HG02884 (cell line): Measurements from ENCODE around the gene ITPKC.

Source experiments
- ATAC-seq: cut with Tn5 transposase; IDR thresholded peaks from one replicate; pipeline ENCODE4 v1.9.1; 2021; ENCODE audit warnings: mild to moderate bottlenecking, moderate library complexity; ENCODE audit not compliant: unreplicated experiment

The ITPKC gene

GRCh38 chr19:40716482-40717324, at the start of gene ITPKC, which contains the start of gene COQ8B:
Gene ITPKC, plus strand, starts transcription at chr19:40717112. Its CDS starts 24 bp downstream, at chr19:40717136.
Gene COQ8B, minus strand, starts transcription at chr19:40716886. Its CDS starts 2,254 bp downstream, at chr19:40714632.
- ATAC-seq, result peak; percentile 70

GRCh38 chr19:40667602-40668001, 49.3 kb upstream of the ITPKC start:
- ATAC-seq, result no peak

- no peak for ATAC-seq
Observed at GRCh38 chr19:40668991-40669614, 47.8 kb upstream of the ITPKC start.

GRCh38 chr19:40671404-40671803, 45.5 kb upstream of the ITPKC start:
- ATAC-seq, result no peak

DNA sequence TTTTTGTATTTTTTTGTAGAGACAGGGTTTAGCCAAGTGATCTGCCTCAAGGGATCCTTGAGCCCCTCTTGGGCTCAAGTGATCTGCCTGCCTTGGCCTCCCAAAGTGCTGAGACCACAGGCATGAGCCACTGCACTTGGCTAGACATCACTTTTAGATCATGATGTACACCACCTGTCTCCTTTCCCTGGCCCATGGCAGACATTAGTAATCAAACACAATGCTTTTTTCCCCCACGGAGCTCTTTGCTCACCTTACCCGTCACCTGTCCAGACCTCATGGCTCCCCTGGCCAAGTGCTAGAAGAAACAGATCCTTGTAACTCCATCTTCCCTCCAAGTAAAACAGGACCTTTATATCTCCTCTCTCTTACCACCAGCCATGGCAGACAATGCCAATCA, 44.9 kb upstream of the ITPKC start:
- no peak for ATAC-seq

DNA sequence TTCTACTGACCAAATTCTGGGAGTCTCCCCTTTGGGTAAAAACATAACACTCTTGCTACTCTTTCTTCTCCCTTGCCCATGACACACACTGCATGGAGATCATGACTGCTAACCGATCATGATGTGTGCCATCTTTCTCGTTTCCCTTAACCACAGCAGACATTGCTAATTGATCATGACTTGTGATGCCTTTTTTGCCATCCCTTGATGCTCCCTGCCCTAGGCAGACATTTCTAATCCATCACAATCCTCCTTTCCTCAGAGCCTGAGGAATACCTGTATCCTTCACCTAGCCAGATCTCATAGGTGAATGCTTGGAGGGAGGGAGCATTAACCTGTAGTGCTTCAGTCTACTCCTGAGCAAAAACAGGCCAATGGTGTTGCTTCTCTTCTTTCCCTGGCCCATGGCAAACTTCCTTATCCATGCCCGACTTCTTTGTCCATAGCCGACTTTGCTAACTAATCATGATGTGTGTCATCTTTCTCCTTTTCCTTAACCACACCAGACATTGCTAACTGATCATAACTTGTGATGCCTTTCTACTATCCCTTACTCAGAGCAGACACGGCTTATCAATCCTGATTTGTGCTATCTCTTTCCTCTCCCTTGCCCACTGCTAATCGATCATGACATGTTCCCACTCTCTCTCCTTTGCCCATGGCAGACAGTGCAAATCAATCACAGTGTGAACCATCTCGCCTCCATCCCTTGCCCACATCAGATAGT, 44.2 kb upstream of the ITPKC start:
- ATAC-seq, result no peak

- no peak for ATAC-seq
Observed at GRCh38 chr19:40673397-40673796, 43.5 kb upstream of the ITPKC start.

GRCh38 chr19:40674291-40674690, 42.6 kb upstream of the ITPKC start:
- ATAC-seq, result no peak

DNA sequence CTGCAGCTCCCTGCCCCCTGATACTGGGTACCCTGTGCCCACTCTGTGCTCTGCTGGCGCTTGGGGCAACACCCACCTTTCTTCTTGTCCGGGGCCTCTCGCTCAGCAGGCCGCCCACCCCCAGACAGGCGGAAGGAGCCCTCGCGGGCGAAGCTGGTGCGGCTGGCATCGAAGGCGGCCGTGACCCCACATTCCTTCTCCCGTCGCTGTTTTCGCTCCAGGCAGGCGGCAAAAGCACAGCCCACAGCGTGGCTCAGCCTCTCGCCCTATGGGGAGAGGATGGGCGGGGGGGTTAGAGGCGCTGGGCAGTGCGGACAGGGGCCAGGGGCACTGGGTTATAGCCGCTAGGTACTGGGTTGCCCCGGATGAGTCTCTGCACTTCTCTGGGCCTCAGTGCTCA, 39.8 kb upstream of the ITPKC start:
- no peak for ATAC-seq

- ATAC-seq, result no peak
Observed at GRCh38 chr19:40681039-40681438, 35.9 kb upstream of the ITPKC start.

DNA sequence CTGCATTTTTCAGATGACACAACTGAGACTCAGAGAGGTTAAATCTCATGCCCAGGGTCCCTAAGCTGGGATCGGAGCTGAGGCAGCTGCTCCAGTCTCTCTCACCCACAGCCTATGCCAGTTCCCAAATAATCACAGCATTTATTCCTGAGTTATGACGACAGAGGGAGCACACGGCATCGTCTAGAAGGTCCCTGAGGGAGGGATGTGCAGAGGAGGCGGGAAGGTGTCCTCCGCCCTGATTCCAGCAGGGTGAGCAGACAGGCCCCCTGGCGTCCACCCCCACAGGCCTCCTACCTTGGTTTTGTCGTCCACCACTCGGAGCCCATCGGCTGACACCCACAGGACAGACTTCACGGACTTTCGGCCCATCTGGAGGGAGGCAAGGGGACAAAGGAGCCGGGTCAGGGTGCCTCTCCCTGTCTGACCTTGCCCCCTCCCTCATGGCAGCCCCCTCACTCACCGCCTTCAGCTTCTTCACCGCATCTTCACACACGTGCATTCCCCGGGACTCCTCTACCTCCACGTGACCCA, 34.4 kb upstream of the ITPKC start:
- ATAC-seq, result no peak

- ATAC-seq, result no peak
Observed at GRCh38 chr19:40683437-40683836, 33.5 kb upstream of the ITPKC start.

DNA sequence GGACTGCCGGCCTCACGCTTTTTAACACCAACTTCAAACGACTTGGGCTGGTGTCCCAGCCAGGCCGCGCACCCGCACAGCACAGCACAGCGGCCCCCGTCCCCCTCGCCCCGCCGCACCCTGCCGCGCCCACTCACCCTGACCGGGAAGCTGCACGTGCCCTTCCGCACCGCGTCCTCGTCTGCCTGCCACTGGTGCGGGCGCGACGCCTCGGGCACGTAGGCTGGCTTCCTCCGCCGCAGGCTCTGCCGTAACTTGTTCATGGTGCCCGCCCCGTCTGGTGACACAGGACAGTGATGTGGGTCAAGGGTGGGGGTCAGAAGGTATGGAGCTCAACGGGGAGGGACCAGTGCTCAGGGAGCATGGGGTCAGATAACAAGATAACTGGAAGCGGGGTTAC, 32.6 kb upstream of the ITPKC start:
- no peak for ATAC-seq

- ATAC-seq, result no peak
Observed at GRCh38 chr19:40685016-40685526, 31.8 kb upstream of the ITPKC start.

DNA sequence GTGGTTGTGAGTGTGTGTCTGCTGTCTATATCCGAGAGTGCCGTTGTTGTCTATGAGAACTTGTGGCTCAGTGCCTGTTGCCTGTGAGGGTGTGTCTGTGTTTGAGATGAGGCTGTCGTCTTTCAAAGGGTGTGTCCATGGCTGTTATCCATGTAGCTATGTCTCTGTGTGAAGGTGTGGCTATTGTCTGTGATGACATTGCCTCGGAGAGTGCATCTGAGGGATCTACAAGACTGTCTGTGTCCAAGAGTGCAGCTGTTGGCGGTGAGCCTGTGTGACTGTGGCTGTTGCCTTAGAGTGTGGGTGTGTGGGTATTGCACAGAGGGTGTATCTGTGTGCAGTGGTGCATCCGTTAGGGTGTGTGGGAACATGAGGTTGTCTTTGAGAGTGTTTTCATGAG, 31.3 kb upstream of the ITPKC start:
- ATAC-seq, result no peak

GRCh38 chr19:40686882-40687524, 29.9 kb upstream of the ITPKC start:
- ATAC-seq, result no peak

GRCh38 chr19:40687525-40688016, 29.3 kb upstream of the ITPKC start:
- ATAC-seq, result no peak

GRCh38 chr19:40688309-40688708, 28.6 kb upstream of the ITPKC start:
- ATAC-seq, result no peak

DNA sequence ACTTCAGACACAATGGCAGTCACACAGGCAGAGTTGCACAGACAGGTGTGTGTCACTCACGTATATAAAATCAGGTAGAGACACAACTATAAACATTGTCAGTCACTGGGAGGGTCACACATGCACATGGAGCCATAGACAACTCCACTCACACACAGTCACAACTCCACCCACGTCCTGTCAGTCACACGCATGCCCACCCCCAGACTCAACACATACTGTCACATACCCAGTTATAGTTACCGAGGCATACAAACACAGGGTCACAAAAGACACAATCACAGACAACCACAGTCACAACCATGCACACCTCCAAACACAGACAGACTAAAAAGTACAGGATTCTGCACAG, 27.9 kb upstream of the ITPKC start:
- ATAC-seq, result no peak

- no peak for ATAC-seq
Observed at GRCh38 chr19:40689339-40690049, 27.4 kb upstream of the ITPKC start.
